Lower lobe of right lung (tissue), 2 donors: ENCODE results near the gene STAP1. TPM values are rescaled to one million over a fixed set of nuclear protein-coding genes. Genes with fewer than 3 reads are reported as not detected.
A peak's percentile ranks its signal among the peaks of the same experiment; 100 is the strongest.

ENCODE experiments used
- ATAC-seq, 2 donors: fragments of 200-7000 bp; cut with Tn5 transposase; one replicate each; pipeline ENCODE4 v1.9.1; 2020 to 2022; ENCODE audit warnings: mild to moderate bottlenecking in 2 of 2, moderate library complexity in 2 of 2
- DNase-seq: peaks from one replicate; pipeline ENCODE4 v3.0.0-alpha.2; 2020
- H3K27ac ChIP-seq: fragments of 200-600 bp; one replicate; pipeline ENCODE4 v1.8.0; 2022
- H3K27me3 ChIP-seq: fragments of 200-600 bp; one replicate; pipeline ENCODE4 v1.8.0; 2022; ENCODE audit warnings: low read depth
- H3K36me3 ChIP-seq: fragments of 200-600 bp; one replicate; pipeline ENCODE4 v1.8.0; 2022; ENCODE audit warnings: mild to moderate bottlenecking
- H3K4me1 ChIP-seq: fragments of 200-600 bp; one replicate; pipeline ENCODE4 v1.8.0; 2022
- H3K4me3 ChIP-seq: fragments of 200-600 bp; one replicate; pipeline ENCODE4 v1.8.0; 2022; ENCODE audit warnings: mild to moderate bottlenecking
- H3K9me3 ChIP-seq: fragments of 200-600 bp; one replicate; pipeline ENCODE4 v1.8.0; 2022
- CTCF ChIP-seq: fragments of 200-600 bp; IDR thresholded peaks from one replicate; pipeline ENCODE4 v1.8.0; 2022; ENCODE audit warnings: antibody characterized with exemption, mild to moderate bottlenecking
- intact Hi-C: fragments of 100-400 bp; cut with DNase I; formaldehyde crosslinking; loops from one replicate; pipeline ENCODE4 v1.11.0; 2022
- total RNA-seq: library from RNA; stranded (reverse); fragmentation: NEBNext Ultra II Directional; extraction: Animal tissue kit (Norgen Biotek cat#: 25700); gene quantifications from one replicate; pipeline ENCODE4 v1.2.1, GENCODE V29; 2021
- donor health status: DM: no; HTN: yes; CAD: no; lungs with severe emphysema.

STAP1 gene
- total RNA-seq, 1 donor from 2014 or later, result 3.4 TPM

GRCh38 chr4:67573193-67573592, 14.7 kb downstream of the STAP1 start:
- no peak for DNase-seq
- Histone ChIP-seq H3K9me3 (no peaks in the 10 kb centered on the region), H3K36me3 (no peaks in the 10 kb centered on the region), H3K4me1 (no peaks in the 10 kb centered on the region), H3K27me3 (no peaks in the 10 kb centered on the region), H3K4me3 (no peak overlapping the region), H3K27ac (no peak overlapping the region)
- no peak for ATAC-seq
- intact Hi-C loops, result no loop called here
- no peak for TF ChIP-seq CTCF

- no peak for DNase-seq
- no peaks in the 10 kb centered on the region for H3K9me3 ChIP-seq
- H3K4me1 ChIP-seq, result no peaks in the 10 kb centered on the region
- ATAC-seq, result peak in 1 of 2 donors; percentile 41
- no peak overlapping the region for H3K4me3 ChIP-seq
- no peaks in the 10 kb centered on the region for H3K27me3 ChIP-seq
- H3K36me3 ChIP-seq, result no peaks in the 10 kb centered on the region
- intact Hi-C loops, result no loop called here
- TF ChIP-seq CTCF, result no peak
- H3K27ac ChIP-seq, result no peak overlapping the region
Observed at GRCh38 chr4:67575232-67576058, 16.9 kb downstream of the STAP1 start.

- no peak overlapping the region for H3K27ac ChIP-seq
- TF ChIP-seq CTCF, result no peak
- no peaks in the 10 kb centered on the region for H3K27me3 ChIP-seq
- H3K4me3 ChIP-seq, result no peak overlapping the region
- intact Hi-C loops, result no loop called here
- H3K9me3 ChIP-seq, result no peaks in the 10 kb centered on the region
- H3K4me1 ChIP-seq, result no peaks in the 10 kb centered on the region
- DNase-seq (no peak), ATAC-seq (no peak)
- no peaks in the 10 kb centered on the region for H3K36me3 ChIP-seq
Observed at GRCh38 chr4:67576059-67576466, 17.5 kb downstream of the STAP1 start.

- ATAC-seq (no peak), DNase-seq (no peak)
- H3K27ac ChIP-seq, result no peak overlapping the region
- TF ChIP-seq CTCF, result no peak
- H3K4me3 ChIP-seq, result no peak overlapping the region
- H3K27me3 ChIP-seq, result no peaks in the 10 kb centered on the region
- no peaks in the 10 kb centered on the region for H3K4me1 ChIP-seq
- H3K9me3 ChIP-seq, result no peaks in the 10 kb centered on the region
- H3K36me3 ChIP-seq, result no peaks in the 10 kb centered on the region
- intact Hi-C loops, result no loop called here
Observed at GRCh38 chr4:67576538-67576937, 18.0 kb downstream of the STAP1 start.

GRCh38 chr4:67580577-67580976, 22.1 kb downstream of the STAP1 start:
- no peak for ATAC-seq
- DNase-seq, result no peak
- Histone ChIP-seq H3K4me3 (no peak overlapping the region), H3K36me3 (no peaks in the 10 kb centered on the region), H3K4me1 (no peaks in the 10 kb centered on the region), H3K27ac (no peak overlapping the region), H3K9me3 (no peaks in the 10 kb centered on the region), H3K27me3 (no peaks in the 10 kb centered on the region)
- TF ChIP-seq CTCF, result no peak
- intact Hi-C loops, result no loop called here
